GM12878 (cell line): ENCODE measurements around the gene AGBL4. TPM values are rescaled to one million over a fixed set of nuclear protein-coding genes. Genes with fewer than 3 reads are reported as not detected.

Experiments
- ATAC-seq: fragments of 200-7000 bp; cut with Tn5 transposase; 3 replicates; pipeline ENCODE4 v1.9.1; 2020; ENCODE audit warnings: mild to moderate bottlenecking, moderate library complexity
- BruUV-seq: library from RNA; stranded (reverse); fragments of 400-500 nt; replicated peaks from 2 replicates; lab custom pipeline; 2021; lab: Mats Ljungman, UMichigan
- CTCF ChIA-PET: fragments of 300-600 bp; sonication (Branson Sonifier 250); formaldehyde crosslinking; extraction: SDS; loops from one replicate; lab custom pipeline; 2021; ENCODE audit warnings: inconsistent platforms; lab: Yijun Ruan, JAX
- POLR2A ChIA-PET: fragments of 350-600 bp; formaldehyde crosslinking; extraction: SDS; loops from one replicate; lab custom pipeline; 2021; ENCODE audit warnings: inconsistent platforms; lab: Charles Lee
- RAD21 ChIA-PET: fragments of 300-600 bp; sonication (Branson Sonifier 250); formaldehyde crosslinking; loops from one replicate; lab custom pipeline; 2023; ENCODE audit warnings: antibody characterized with exemption; ENCODE audit not compliant: unreplicated experiment; lab: Charles Lee
- SMC1A ChIA-PET: fragments of 300-600 bp; sonication (Branson Sonifier 250); formaldehyde crosslinking; loops from one replicate; lab custom pipeline; 2023; ENCODE audit not compliant: unreplicated experiment, uncharacterized antibody; lab: Charles Lee
- DNase-seq: peaks from one replicate; pipeline ENCODE4 v3.0.0-alpha.2; 2011; ENCODE audit warnings: low read depth, low spot score
- FAIRE-seq: peaks from 3 replicates; lab custom pipeline; 2011; peaks lifted over from hg19 to GRCh38; lab: Jason Lieb, UNC
- H2AFZ ChIP-seq: 2 replicates; pipeline ENCODE4 v1.6.0; 2011; ENCODE audit warnings: low read depth, low read length, control low read depth; ENCODE audit not compliant: control insufficient read depth
- H3K27ac ChIP-seq: 2 replicates; pipeline ENCODE4 v1.5.1; 2011; ENCODE audit warnings: control low read depth; ENCODE audit not compliant: control insufficient read depth, insufficient read depth
- H3K27me3 ChIP-seq, 2 experiments: replicated peaks in 1 of 2; 2 replicates each; pipeline versions ENCODE4 v1.6.0 to v1.6.1; 2011; ENCODE audit warnings: low read length in 1 of 2; ENCODE audit not compliant: control insufficient read depth in 2 of 2, insufficient read depth in 2 of 2
- H3K36me3 ChIP-seq, 2 experiments: 2 replicates each; pipeline ENCODE4 v1.5.1; 2011; ENCODE audit warnings: low read length in 1 of 2; ENCODE audit not compliant: control insufficient read depth in 2 of 2, insufficient read depth in 2 of 2
- H3K4me1 ChIP-seq: 2 replicates; pipeline ENCODE4 v1.6.1; 2011; ENCODE audit warnings: mild to moderate bottlenecking, low read length, moderate library complexity, mixed read lengths; ENCODE audit not compliant: control insufficient read depth, insufficient read depth
- H3K4me2 ChIP-seq: 2 replicates; pipeline ENCODE4 v1.6.0; 2011; ENCODE audit warnings: control low read depth; ENCODE audit not compliant: control insufficient read depth, insufficient read depth
- H3K4me3 ChIP-seq: fragments of 200-600 bp; sonication (generic); 2 replicates; pipeline ENCODE4 v1.5.1; 2016
- H3K79me2 ChIP-seq: 2 replicates; pipeline ENCODE4 v1.6.0; 2011; ENCODE audit warnings: low read length; ENCODE audit not compliant: control insufficient read depth, insufficient read depth
- H3K9ac ChIP-seq: 2 replicates; pipeline ENCODE4 v1.8.0; 2011; ENCODE audit warnings: low read length, control low read depth, mixed read lengths; ENCODE audit not compliant: control insufficient read depth, insufficient read depth
- H3K9me3 ChIP-seq: replicated peaks from 3 replicates; pipeline ENCODE4 v1.5.1; 2011; ENCODE audit warnings: mild to moderate bottlenecking, low read length; ENCODE audit not compliant: control insufficient read depth, insufficient read depth
- H4K20me1 ChIP-seq: 2 replicates; pipeline ENCODE4 v1.6.0; 2011; ENCODE audit not compliant: control insufficient read depth, insufficient read depth
- CBX3 ChIP-seq: fragments of 200-600 bp; sonication (generic); IDR thresholded peaks from 2 replicates; pipeline ENCODE4 v1.6.1; 2016; ENCODE audit warnings: low read depth, borderline replicate concordance
- CEBPZ ChIP-seq: fragments of 150-350 bp; IDR thresholded peaks from 2 replicates; pipeline ENCODE4 v1.6.1; 2016; ENCODE audit warnings: low read depth, low read length
- CHD4 ChIP-seq: fragments of 200-600 bp; sonication (generic); IDR thresholded peaks from 2 replicates; pipeline ENCODE4 v1.6.1; 2016; ENCODE audit warnings: mild to moderate bottlenecking
- GABPA ChIP-seq: IDR thresholded peaks from 2 replicates; pipeline ENCODE4 v1.6.1; 2014; ENCODE audit warnings: antibody characterized with exemption, low read depth, mild to moderate bottlenecking, inconsistent platforms
- IRF5 ChIP-seq: fragments of 450-650 bp; IDR thresholded peaks from 2 replicates; pipeline ENCODE4 v1.6.1; 2017; ENCODE audit warnings: borderline replicate concordance
- JUND ChIP-seq: IDR thresholded peaks from 2 replicates; pipeline ENCODE4 v1.6.1; 2012; ENCODE audit warnings: low read depth, mild to moderate bottlenecking, low read length, improper control_type of control experiment, moderate library complexity
- MEF2A ChIP-seq: IDR thresholded peaks from 2 replicates; pipeline ENCODE4 v1.6.1; 2011; ENCODE audit warnings: low read depth, mild to moderate bottlenecking, low read length, moderate library complexity; ENCODE audit not compliant: insufficient read depth
- NBN ChIP-seq: fragments of 450-650 bp; IDR thresholded peaks from 2 replicates; pipeline ENCODE4 v1.6.1; 2016
- NR2F1 ChIP-seq: fragments of 450-650 bp; conservative IDR thresholded peaks from 2 replicates; pipeline ENCODE4 v1.6.1; 2017; ENCODE audit warnings: mild to moderate bottlenecking
- PRDM15 ChIP-seq: fragments of 450-650 bp; formaldehyde crosslinking; IDR thresholded peaks from 2 replicates; pipeline ENCODE4 v1.4.0; 2020; ENCODE audit warnings: mild to moderate bottlenecking, moderate library complexity
- RB1 ChIP-seq: fragments of 450-650 bp; formaldehyde crosslinking; IDR thresholded peaks from 2 replicates; pipeline ENCODE4 v1.6.1; 2017; ENCODE audit warnings: mild to moderate bottlenecking, borderline replicate concordance
- SMC3 ChIP-seq: IDR thresholded peaks from 2 replicates; pipeline ENCODE4 v1.6.1; 2011; ENCODE audit warnings: low read length, improper control_type of control experiment, borderline replicate concordance
- SUZ12 ChIP-seq: fragments of 200-600 bp; sonication (generic); IDR thresholded peaks from one replicate; pipeline ENCODE4 v1.6.1; 2018; ENCODE audit warnings: antibody characterized with exemption, mild to moderate bottlenecking; ENCODE audit not compliant: unreplicated experiment
- TCF7 ChIP-seq: IDR thresholded peaks from 2 replicates; pipeline ENCODE4 v1.6.1; 2014; ENCODE audit warnings: antibody characterized with exemption, borderline replicate concordance
- YY1 ChIP-seq: IDR thresholded peaks from 2 replicates; pipeline ENCODE4 v1.6.1; 2011; ENCODE audit warnings: low read depth, mild to moderate bottlenecking, low read length
- ZSCAN29 ChIP-seq: fragments of 450-650 bp; IDR thresholded peaks from 2 replicates; pipeline ENCODE4 v1.6.1; 2017; ENCODE audit warnings: mild to moderate bottlenecking, moderate library complexity
- ZZZ3 ChIP-seq: IDR thresholded peaks from 2 replicates; pipeline ENCODE4 v1.6.1; 2011; ENCODE audit warnings: low read depth; ENCODE audit not compliant: control insufficient read depth, insufficient read length
- WGBS: methylation state at CpG from one replicate; pipeline ENCODE4 v1.1.6; 2016; ENCODE audit warnings: low lambda C conversion rate; ENCODE audit not compliant: insufficient replicate concordance, insufficient coverage; ENCODE audit errors: missing lambda C conversion rate; 5-methylcytosine and 5-hydroxymethylcytosine counted together
- in situ Hi-C: fragments of 300-500 bp; cut with MboI; formaldehyde crosslinking; loops from 9 replicates; pipeline ENCODE4 v1.14.3; 2018; ENCODE audit warnings: mixed read lengths
- intact Hi-C: fragments of 100-400 bp; cut with micrococcal nuclease; formaldehyde crosslinking; loops from one replicate; pipeline ENCODE4 v1.14.2; 2022; ENCODE audit not compliant: unreplicated experiment
- polyA plus RNA-seq, 11 experiments: library from polyadenylated mRNA; depleted of rRNA in 4 of 11; unstranded in 6 of 11; stranded (reverse) in 5 of 11; fragments of >200 nt; fragmentation: Nextera tagmentation in 4 of 11; fragmentation: Illumina TruSeq in 1 of 11; extraction: Ambion mirVana in 4 of 11; extraction: Trizol in 1 of 11; gene quantifications; 1 replicate in 1 of 11; 2 replicates in 10 of 11; pipeline versions ENCODE4 v1.2.1 to v1.2.3, GENCODE V29; 2011 to 2016; ENCODE audit warnings: inconsistent platforms in 2 of 11, missing spikeins in 2 of 11, low read depth in 1 of 11
- total RNA-seq, 4 experiments: library from RNA; depleted of rRNA in 3 of 4; stranded (reverse); fragments of >200 nt in 3 of 4; fragmentation: Illumina TruSeq in 1 of 4; extraction: Trizol in 1 of 4; gene quantifications; 2 replicates each; pipeline versions ENCODE4 v1.2.1 to v1.2.3, GENCODE V29; 2013 to 2021

The AGBL4 gene
- total and polyA plus RNA-seq, 10 of the 15 experiments (the other 5 are each of a cell fraction or from before 2014, with no cell fraction given): 0.31 TPM; not detected in 9

GRCh38 chr1:48670234-48671020, 1353.3 kb downstream of the AGBL4 start:
- intact Hi-C loops (no loop called here), in situ Hi-C loops (no loop called here)
- DNase-seq (no peak), FAIRE-seq (no peak), ATAC-seq (no peak)
- Histone ChIP-seq H3K4me1 (no peaks in the 10 kb centered on the region), H3K4me2 (no peak overlapping the region), H3K36me3 (no peaks in the 10 kb centered on the region), H3K9ac (no peak overlapping the region), H4K20me1 (no peaks in the 10 kb centered on the region), H2AFZ (no peak overlapping the region), H3K4me3 (no peak overlapping the region), H3K27ac (no peak overlapping the region), H3K9me3 (no peaks in the 10 kb centered on the region), H3K79me2 (no peaks in the 10 kb centered on the region), H3K27me3 (peaks cover 0 to 2% of the 10 kb centered on the region in 2 experiments; a peak in 2 of 4 replicates)
- 5% methylated on average over 5 of the region's 5 CpGs for WGBS
- POLR2A ChIA-PET: no interaction called here
- SMC1A ChIA-PET: interaction anchor here (0.6 kb wide), 1 partner anchor 91 kb away, joined by 3 read pairs; no protein-coding TSS in a partner anchor
- RAD21 ChIA-PET: interaction anchor here (0.6 kb wide), 1 partner anchor 1424 kb away, joined by 3 read pairs; no protein-coding TSS in a partner anchor
- no TSS peak for BruUV-seq
- CTCF ChIA-PET: no interaction called here
- TF ChIP-seq SMC3: no peak
- no peak for TF ChIP-seq CEBPZ
- no peak for TF ChIP-seq YY1
- no peak for TF ChIP-seq NR2F1
- TF ChIP-seq NBN: no peak
- no peak for TF ChIP-seq ZZZ3
- TF ChIP-seq GABPA: no peak
- no peak for TF ChIP-seq SUZ12
- no peak for TF ChIP-seq ZSCAN29
- TF ChIP-seq TCF7: no peak
- no peak for TF ChIP-seq JUND
- no peak for TF ChIP-seq PRDM15 (CRISPR knock-in tag)
- no peak for TF ChIP-seq CHD4
- no peak for TF ChIP-seq IRF5
- TF ChIP-seq MEF2A: no peak
- TF ChIP-seq RB1: no peak
- TF ChIP-seq CBX3: no peak
